ENCODE measurements around the gene RPS6KL1. TPM values are rescaled to one million over a fixed set of nuclear protein-coding genes. Genes with fewer than 3 reads are reported as not detected.

The RPS6KL1 gene
- total RNA-seq, 1 experiment from 2014 or later, result 17.9 TPM

DNA sequence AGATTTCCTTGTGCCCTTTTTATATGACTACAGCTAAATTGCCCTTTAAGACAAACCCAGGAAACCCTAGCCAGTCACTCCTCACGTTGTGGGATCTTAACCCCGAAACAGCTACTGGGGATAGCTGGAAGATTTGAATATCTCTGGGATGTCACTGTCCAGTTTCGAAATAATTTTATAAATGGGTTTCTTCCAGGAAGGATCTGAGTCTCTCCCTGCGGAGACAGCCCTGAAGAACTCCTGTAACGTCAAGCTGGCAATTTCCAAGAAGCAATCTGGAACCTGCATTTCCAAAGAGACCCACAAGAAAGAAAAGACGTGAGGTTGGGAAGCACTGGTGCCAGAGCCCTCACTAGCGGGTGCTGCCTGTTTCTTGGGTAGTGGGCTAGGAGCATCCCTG lies 68.0 kb downstream of the RPS6KL1 start:
- no peak for TF ChIP-seq EZH2 (IDR thresholded peaks at IDR 0.05; ENCODE audit: low read length, unreplicated experiment)
- H2AFZ ChIP-seq (ENCODE audit: low read length), result no peak overlapping the region
- ATAC-seq, result no peak
- intact Hi-C loops (cut with micrococcal nuclease), result no loop called here
- no peaks in the 10 kb centered on the region for H4K20me1 ChIP-seq (ENCODE audit: low read length)
- no peak overlapping the region for H3K9ac ChIP-seq (ENCODE audit: low read length)
- no peaks in the 10 kb centered on the region for H3K9me3 ChIP-seq (ENCODE audit: low read length)
- H3K79me2 ChIP-seq (ENCODE audit: low read length), result no peaks in the 10 kb centered on the region
- H3K4me3 ChIP-seq (ENCODE audit: low read length), result no peak overlapping the region
- H3K27ac ChIP-seq (ENCODE audit: low read length), result no peak overlapping the region
- no peaks in the 10 kb centered on the region for H3K9me2 ChIP-seq (replicated peaks; ENCODE audit: low read length)
- no peaks in the 10 kb centered on the region for H3F3A ChIP-seq (ENCODE audit: low read length, unreplicated experiment)
- no peaks in the 10 kb centered on the region for H3K4me1 ChIP-seq (ENCODE audit: insufficient read depth, low read length)
- no peak for DNase-seq
- no peaks in the 10 kb centered on the region for H3K27me3 ChIP-seq (ENCODE audit: low read length)
- ChIA-PET POLR2A (ENCODE audit: unreplicated experiment) (interaction anchor here (0.6 kb wide), 1 partner anchor 16 kb away, joined by 5 read pairs; no protein-coding TSS in a partner anchor), CTCF (no interaction called here)
- no TSS peak for BruUV-seq (replicated peaks)
- H3K4me2 ChIP-seq (ENCODE audit: low read length), result no peak overlapping the region
- H3K36me3 ChIP-seq (ENCODE audit: low read depth, low read length), result no peaks in the 10 kb centered on the region

Other genes starting within 250 kb of the RPS6KL1 start
- gene AREL1, start 210.2 kb downstream of the RPS6KL1 start, total RNA-seq (2014; rRNA removed), result 25.4 and 32.1 TPM in 2 replicates
- 29.7 and 33.1 TPM in 2 replicates for gene FCF1, start 210.1 kb downstream of the RPS6KL1 start, total RNA-seq (2014; rRNA removed)
- gene YLPM1, start 159.9 kb downstream of the RPS6KL1 start, total RNA-seq (2014; rRNA removed), result 25.1 and 30.8 TPM in 2 replicates
- not detected in 2 replicates for gene PROX2, start 47.1 kb downstream of the RPS6KL1 start, total RNA-seq (2014; rRNA removed)
- 56.9 and 61.1 TPM in 2 replicates for gene DLST, start 41.3 kb downstream of the RPS6KL1 start, total RNA-seq (2014; rRNA removed)
- gene PGF, start 32.3 kb upstream of the RPS6KL1 start, total RNA-seq (2014; rRNA removed), result 0.26 and 1.5 TPM in 2 replicates
- gene EIF2B2, start 79.7 kb upstream of the RPS6KL1 start, total RNA-seq (2014; rRNA removed), result 96.8 and 113 TPM in 2 replicates
- gene MLH3, start 128.2 kb upstream of the RPS6KL1 start, total RNA-seq (2014; rRNA removed), result 7.9 and 13.2 TPM in 2 replicates
- gene ACYP1, start 140.8 kb upstream of the RPS6KL1 start, total RNA-seq (2014; rRNA removed), result 22.6 and 23.5 TPM in 2 replicates
- 3.4 and 9.5 TPM in 2 replicates for gene ZC2HC1C, start 146.4 kb upstream of the RPS6KL1 start, total RNA-seq (2014; rRNA removed)
- 29.6 and 44.5 TPM in 2 replicates for gene NEK9, start 203.8 kb upstream of the RPS6KL1 start, total RNA-seq (2014; rRNA removed)